DMS114 treated with DMSO at 0.1 percent for 48 hours (cell line): ENCODE results near the gene MYO15B.

Experiments used
- DNase-seq: peaks from one replicate; lab custom pipeline; 2025; ENCODE audit not compliant: unreplicated experiment; lab: John Stamatoyannopoulos, UW

The MYO15B gene

GRCh38 chr17:75587675-75588595 is at the start of gene MYO15B:
Gene MYO15B, plus strand, starts transcription at chr17:75587800. Its CDS starts 258 bp downstream, at chr17:75588058.
- peak; percentile 24 for DNase-seq

- DNase-seq = no peak
These were observed 47.5 kb upstream of the MYO15B start for GRCh38 chr17:75539967-75540729.

- no peak for DNase-seq
These were observed 46.6 kb upstream of the MYO15B start for GRCh38 chr17:75540923-75541503.

- no peak for DNase-seq
These were observed 45.4 kb upstream of the MYO15B start for GRCh38 chr17:75542229-75542628.

- no peak for DNase-seq
These were observed 44.8 kb upstream of the MYO15B start for GRCh38 chr17:75542728-75543336.

- DNase-seq = no peak
These were observed 43.4 kb upstream of the MYO15B start for GRCh38 chr17:75544250-75544649.

- DNase-seq = no peak
These were observed 41.4 kb upstream of the MYO15B start for GRCh38 chr17:75546181-75546580.

GRCh38 chr17:75547091-75547490 is 40.5 kb upstream of the MYO15B start:
- no peak for DNase-seq

- no peak for DNase-seq
These were observed 38.8 kb upstream of the MYO15B start for GRCh38 chr17:75548813-75549212.

- no peak for DNase-seq
These were observed 38.1 kb upstream of the MYO15B start for GRCh38 chr17:75549246-75550138.

- DNase-seq = no peak
These were observed 37.5 kb upstream of the MYO15B start for GRCh38 chr17:75550139-75550465.

- no peak for DNase-seq
These were observed 36.3 kb upstream of the MYO15B start for GRCh38 chr17:75551266-75551665.

- DNase-seq = no peak
These were observed 34.9 kb upstream of the MYO15B start for GRCh38 chr17:75552425-75553294.

- no peak for DNase-seq
These were observed 34.1 kb upstream of the MYO15B start for GRCh38 chr17:75553295-75554110.

- DNase-seq = no peak
These were observed 31.9 kb upstream of the MYO15B start for GRCh38 chr17:75555679-75556153.

- no peak for DNase-seq
These were observed 30.3 kb upstream of the MYO15B start for GRCh38 chr17:75557075-75557851.

GRCh38 chr17:75557852-75558665 is 29.5 kb upstream of the MYO15B start:
- DNase-seq = no peak
